Activated T-cell treated with anti-CD3 and anti-CD28 coated beads, Interleukin-2, amount 50 U/mL, for 72 hours (primary cell): Measurements from ENCODE around the gene SLC4A2. TPM values are rescaled to one million over a fixed set of nuclear protein-coding genes. Genes with fewer than 3 reads are reported as not detected.
"Not testable (repeated sequence)": the region's sequence is repeated elsewhere in the genome, so short reads cannot be mapped to it uniquely, and the experiment has no call there.

ENCODE experiments used
- ATAC-seq, 2 donors: fragments of 150-1000 bp; cut with Tn5 transposase; replicated peaks in 1 of 2; 2 replicates each; pipeline ENCODE4 v1.10.0; 2021; ENCODE audit warnings: moderate library complexity in 2 of 2, mild to moderate bottlenecking in 1 of 2
- DNase-seq, 2 donors: peaks; one replicate each; pipeline ENCODE4 v3.0.0; 2021 to 2022; ENCODE audit warnings: mixed read lengths in 1 of 2
- H3K27ac Mint-ChIP-seq: one replicate; pipeline ENCODE4 v1.8.0; 2022; ENCODE audit warnings: mild to moderate bottlenecking, moderate library complexity, mixed read lengths
- H3K27me3 Mint-ChIP-seq: one replicate; pipeline ENCODE4 v1.8.0; 2022; ENCODE audit warnings: low read depth, mixed read lengths
- H3K36me3 Mint-ChIP-seq, 2 donors: one replicate each; pipeline ENCODE4 v1.8.0; 2022; ENCODE audit warnings: mixed read lengths in 2 of 2, mild to moderate bottlenecking in 1 of 2; ENCODE audit not compliant: insufficient read depth in 2 of 2
- H3K4me1 Mint-ChIP-seq: one replicate; pipeline ENCODE4 v1.8.0; 2022; ENCODE audit warnings: low read depth, mixed read lengths
- H3K4me3 Mint-ChIP-seq, 2 donors: one replicate each; pipeline ENCODE4 v1.8.0; 2022; ENCODE audit warnings: mild to moderate bottlenecking in 2 of 2, mixed read lengths in 2 of 2, moderate library complexity in 2 of 2
- H3K9me3 Mint-ChIP-seq, 2 donors: one replicate each; pipeline ENCODE4 v1.8.0; 2022; ENCODE audit warnings: mixed read lengths in 2 of 2
- total RNA-seq, 2 donors: library from RNA; stranded (reverse); gene quantifications; one replicate each; pipeline ENCODE4 v1.2.3, GENCODE V29; 2022

Gene SLC4A2
- total RNA-seq, 2 donors from 2014 or later, result 73.7 to 75.6 TPM

- H3K4me3 Mint-ChIP-seq, result no peak overlapping the region
- peak overlapping the region; percentile 65 for H3K27ac Mint-ChIP-seq
- no peaks in the 10 kb centered on the region for H3K9me3 Mint-ChIP-seq
- peaks cover 2% of the 10 kb centered on the region in 2 donors for H3K36me3 Mint-ChIP-seq
- no peaks in the 10 kb centered on the region for H3K27me3 Mint-ChIP-seq
- DNase-seq, result no peak
- no peak for ATAC-seq
- H3K4me1 Mint-ChIP-seq, result peaks cover 18% of the 10 kb centered on the region
Measured at GRCh38 chr7:151040616-151041375, 18.6 kb upstream of the SLC4A2 start.

- not testable (repeated sequence) for ATAC-seq, DNase-seq, H3K9me3 Mint-ChIP-seq, H3K27me3 Mint-ChIP-seq, H3K27ac Mint-ChIP-seq, H3K4me3 Mint-ChIP-seq, H3K36me3 Mint-ChIP-seq
- peaks cover 17% of the 10 kb centered on the region for H3K4me1 Mint-ChIP-seq
Measured at GRCh38 chr7:151043449-151043848, 15.9 kb upstream of the SLC4A2 start.

GRCh38 chr7:151043959-151044358, 15.4 kb upstream of the SLC4A2 start:
- Mint-ChIP-seq H3K27me3 (no peaks in the 10 kb centered on the region), H3K9me3 (no peaks in the 10 kb centered on the region)
- DNase-seq, result no peak

GRCh38 chr7:151045262-151045661, 14.1 kb upstream of the SLC4A2 start:
- H3K27me3 Mint-ChIP-seq, result no peaks in the 10 kb centered on the region
- ATAC-seq, result no peak
- no peak for DNase-seq
- no peak overlapping the region for H3K27ac Mint-ChIP-seq
- no peaks in the 10 kb centered on the region for H3K9me3 Mint-ChIP-seq
- no peak overlapping the region for H3K4me3 Mint-ChIP-seq
- H3K4me1 Mint-ChIP-seq, result no peaks in the 10 kb centered on the region
- peaks cover 0 to 2% of the 10 kb centered on the region in 2 donors for H3K36me3 Mint-ChIP-seq

More at GRCh38 chr7:151043959-151044358, 15.4 kb upstream of the SLC4A2 start:
- H3K27ac Mint-ChIP-seq, result no peak overlapping the region
- H3K4me3 Mint-ChIP-seq, result no peak overlapping the region
- H3K36me3 Mint-ChIP-seq, result peaks cover 0 to 2% of the 10 kb centered on the region in 2 donors
- H3K4me1 Mint-ChIP-seq, result peaks cover 12% of the 10 kb centered on the region
- no peak for ATAC-seq

GRCh38 chr7:151045967-151046366, 13.4 kb upstream of the SLC4A2 start:
- H3K4me3 Mint-ChIP-seq, result no peak overlapping the region
- H3K9me3 Mint-ChIP-seq, result no peaks in the 10 kb centered on the region
- DNase-seq (no peak), ATAC-seq (no peak)
- peaks cover 0 to 2% of the 10 kb centered on the region in 2 donors for H3K36me3 Mint-ChIP-seq
- no peak overlapping the region for H3K27ac Mint-ChIP-seq
- no peaks in the 10 kb centered on the region for H3K4me1 Mint-ChIP-seq
- H3K27me3 Mint-ChIP-seq, result no peaks in the 10 kb centered on the region

GRCh38 chr7:151046603-151047573, 12.5 kb upstream of the SLC4A2 start:
- peaks cover 0 to 1% of the 10 kb centered on the region in 2 donors for H3K36me3 Mint-ChIP-seq
- H3K27ac Mint-ChIP-seq, result no peak overlapping the region
- ATAC-seq, result no peak
- H3K4me3 Mint-ChIP-seq, result no peak overlapping the region
- DNase-seq, result no peak
- H3K4me1 Mint-ChIP-seq, result no peaks in the 10 kb centered on the region
- no peaks in the 10 kb centered on the region for H3K9me3 Mint-ChIP-seq
- no peaks in the 10 kb centered on the region for H3K27me3 Mint-ChIP-seq

- H3K27ac Mint-ChIP-seq, result no peak within 1 kb of the TSS
- no peaks in the 10 kb centered on the region for H3K36me3 Mint-ChIP-seq
- DNase-seq (no peak), ATAC-seq (no peak)
- peaks cover 4% of the 10 kb centered on the region for H3K4me1 Mint-ChIP-seq
- H3K27me3 Mint-ChIP-seq, result no peaks in the 10 kb centered on the region
- no peak within 1 kb of the TSS for H3K4me3 Mint-ChIP-seq
- no peaks in the 10 kb centered on the region for H3K9me3 Mint-ChIP-seq
Measured at GRCh38 chr7:151047976-151048815, 11.2 kb upstream of the SLC4A2 start, which contains the start of gene ASIC3. TSS of gene ASIC3 (plus strand) at chr7:151048531. CDS start at chr7:151048886, 355 bp downstream.

GRCh38 chr7:151048911-151049463, 10.4 kb upstream of the SLC4A2 start:
- Mint-ChIP-seq H3K4me3 (no peak overlapping the region), H3K27ac (no peak overlapping the region), H3K9me3 (no peaks in the 10 kb centered on the region), H3K36me3 (no peaks in the 10 kb centered on the region), H3K4me1 (peaks cover 4% of the 10 kb centered on the region), H3K27me3 (no peaks in the 10 kb centered on the region)
- DNase-seq, result no peak
- ATAC-seq, result no peak

GRCh38 chr7:151051108-151051507, 8.3 kb upstream of the SLC4A2 start:
- Mint-ChIP-seq H3K4me1 (peaks cover 4% of the 10 kb centered on the region), H3K36me3 (no peaks in the 10 kb centered on the region)
- DNase-seq, result peak; percentile 55 to 57

GRCh38 chr7:151053096-151053495, 6.3 kb upstream of the SLC4A2 start:
- H3K4me1 Mint-ChIP-seq, result peaks cover 18% of the 10 kb centered on the region
- H3K27me3 Mint-ChIP-seq, result no peaks in the 10 kb centered on the region
- H3K27ac Mint-ChIP-seq, result no peak overlapping the region
- DNase-seq, result no peak
- no peaks in the 10 kb centered on the region for H3K36me3 Mint-ChIP-seq
- H3K4me3 Mint-ChIP-seq, result no peak overlapping the region
- ATAC-seq, result no peak
- no peaks in the 10 kb centered on the region for H3K9me3 Mint-ChIP-seq

More at GRCh38 chr7:151051108-151051507, 8.3 kb upstream of the SLC4A2 start:
- ATAC-seq, result peak; percentile 68 to 69
- no peak overlapping the region for H3K4me3 Mint-ChIP-seq
- H3K27ac Mint-ChIP-seq, result no peak overlapping the region
- no peaks in the 10 kb centered on the region for H3K9me3 Mint-ChIP-seq
- no peaks in the 10 kb centered on the region for H3K27me3 Mint-ChIP-seq

GRCh38 chr7:151053751-151054150, 5.6 kb upstream of the SLC4A2 start:
- Mint-ChIP-seq H3K27ac (no peak overlapping the region), H3K9me3 (no peaks in the 10 kb centered on the region), H3K36me3 (peaks cover 0 to 1% of the 10 kb centered on the region in 2 donors), H3K4me1 (peaks cover 24% of the 10 kb centered on the region), H3K27me3 (no peaks in the 10 kb centered on the region), H3K4me3 (no peak overlapping the region)
- no peak for ATAC-seq
- no peak for DNase-seq

- H3K36me3 Mint-ChIP-seq, result peaks cover 0 to 2% of the 10 kb centered on the region in 2 donors
- H3K4me1 Mint-ChIP-seq, result peaks cover 38% of the 10 kb centered on the region
- H3K4me3 Mint-ChIP-seq, result peak overlapping the region; percentile 98
- no peaks in the 10 kb centered on the region for H3K9me3 Mint-ChIP-seq
- no peak for ATAC-seq
- DNase-seq, result no peak
- H3K27ac Mint-ChIP-seq, result no peak overlapping the region
- no peaks in the 10 kb centered on the region for H3K27me3 Mint-ChIP-seq
Measured at GRCh38 chr7:151056283-151056665, 3.1 kb upstream of the SLC4A2 start.
